SU-DHL-6 (cell line): ENCODE results near the gene MMP15.

Source experiments
- H2AFZ ChIP-seq: fragments of 200-600 bp; sonication (generic); 2 replicates; pipeline ENCODE4 v1.6.1; 2014; ENCODE audit warnings: low read depth, mild to moderate bottlenecking, moderate library complexity, mixed read lengths, antibody characterized with exemption, low read length; ENCODE audit not compliant: severe bottlenecking
- H3F3A ChIP-seq: fragments of 200-600 bp; shearing (Covaris generic); 2 replicates; pipeline ENCODE4 v1.6.0; 2016; ENCODE audit warnings: antibody characterized with exemption, mild to moderate bottlenecking; ENCODE audit not compliant: insufficient read depth
- H3K27ac ChIP-seq: fragments of 200-600 bp; sonication (generic); 2 replicates; pipeline ENCODE4 v1.5.1; 2016; ENCODE audit warnings: low read depth, mild to moderate bottlenecking, low read length, moderate library complexity, mixed read lengths
- H3K27me3 ChIP-seq: fragments of 200-600 bp; sonication (generic), shearing (Covaris generic); 2 replicates; pipeline ENCODE4 v1.6.0; 2014; ENCODE audit warnings: mild to moderate bottlenecking, low read length
- H3K36me3 ChIP-seq: fragments of 200-600 bp; sonication (generic); 2 replicates; pipeline ENCODE4 v1.6.1; 2014; ENCODE audit warnings: mild to moderate bottlenecking, low read length, mixed read lengths
- H3K4me2 ChIP-seq: fragments of 300-600, 200-600 bp; shearing (Covaris generic), sonication (generic); 2 replicates; pipeline ENCODE4 v1.6.0; 2014; ENCODE audit warnings: low read length, low read depth, mild to moderate bottlenecking; ENCODE audit not compliant: poor library complexity, severe bottlenecking
- H3K4me3 ChIP-seq: fragments of 200-600 bp; sonication (generic); 2 replicates; pipeline ENCODE4 v1.5.1; 2014; ENCODE audit warnings: antibody characterized with exemption, low read length, mild to moderate bottlenecking, mixed read lengths; ENCODE audit not compliant: insufficient read depth, poor library complexity, severe bottlenecking
- H3K79me2 ChIP-seq: fragments of 200-600 bp; sonication (generic); 2 replicates; pipeline ENCODE4 v1.6.1; 2014; ENCODE audit warnings: mild to moderate bottlenecking, low read length, moderate library complexity; ENCODE audit not compliant: insufficient read depth
- H3K9ac ChIP-seq: fragments of 200-600 bp; sonication (generic); 2 replicates; pipeline ENCODE4 v1.7.0; 2014; ENCODE audit warnings: mild to moderate bottlenecking, low read length
- H3K9me2 ChIP-seq: fragments of 200-600 bp; sonication (generic); replicated peaks from 2 replicates; pipeline ENCODE4 v1.6.1; 2014; ENCODE audit warnings: low read length; ENCODE audit not compliant: insufficient read depth
- H3K9me3 ChIP-seq: fragments of 200-600 bp; sonication (generic); 2 replicates; pipeline ENCODE4 v1.6.1; 2014; ENCODE audit warnings: low read length, mixed read lengths; ENCODE audit not compliant: insufficient read depth
- H4K20me1 ChIP-seq: fragments of 200-600 bp; sonication (generic); 2 replicates; pipeline ENCODE4 v1.6.1; 2014; ENCODE audit warnings: low read depth, mild to moderate bottlenecking, antibody characterized with exemption, low read length, moderate library complexity, mixed read lengths
- CTCF ChIP-seq: fragments of 200-600 bp; sonication (generic); IDR thresholded peaks from one replicate; pipeline ENCODE4 v1.5.1; 2017; ENCODE audit warnings: antibody characterized with exemption, mild to moderate bottlenecking, low read length, moderate library complexity; ENCODE audit not compliant: insufficient read depth, poor library complexity, severe bottlenecking
- EZH2phosphoT487 ChIP-seq: fragments of 200-600 bp; sonication (generic), shearing (Covaris generic); conservative IDR thresholded peaks from 2 replicates; pipeline ENCODE4 v1.6.1; 2018; ENCODE audit warnings: mild to moderate bottlenecking, antibody characterized with exemption, low read length, moderate library complexity, mixed read lengths

MMP15 gene

GRCh38 chr16:58040496-58040846 lies 14.9 kb downstream of the MMP15 start:
- Histone ChIP-seq H3K4me3 (no peak overlapping the region), H3K27ac (no peak overlapping the region), H2AFZ (no peak overlapping the region), H3K27me3 (no peaks in the 10 kb centered on the region), H3K79me2 (no peaks in the 10 kb centered on the region), H3K36me3 (no peaks in the 10 kb centered on the region), H3K9ac (no peak overlapping the region), H3K4me2 (no peak overlapping the region), H3K9me2 (no peaks in the 10 kb centered on the region), H3K9me3 (no peaks in the 10 kb centered on the region), H4K20me1 (no peaks in the 10 kb centered on the region), H3F3A (no peaks in the 10 kb centered on the region)
- TF ChIP-seq EZH2phosphoT487 (no peak), CTCF (no peak)

- no peak overlapping the region for H3K27ac ChIP-seq
- no peak overlapping the region for H3K9ac ChIP-seq
- no peak overlapping the region for H3K4me2 ChIP-seq
- H2AFZ ChIP-seq: no peak overlapping the region
- H3K36me3 ChIP-seq: no peaks in the 10 kb centered on the region
- no peaks in the 10 kb centered on the region for H4K20me1 ChIP-seq
- TF ChIP-seq EZH2phosphoT487: no peak
- TF ChIP-seq CTCF: no peak
- H3K4me3 ChIP-seq: no peak overlapping the region
- no peaks in the 10 kb centered on the region for H3K9me2 ChIP-seq
- no peaks in the 10 kb centered on the region for H3K9me3 ChIP-seq
- no peaks in the 10 kb centered on the region for H3K27me3 ChIP-seq
- no peaks in the 10 kb centered on the region for H3F3A ChIP-seq
- H3K79me2 ChIP-seq: no peaks in the 10 kb centered on the region
Measured at GRCh38 chr16:58040945-58041627, 15.5 kb downstream of the MMP15 start.

- Histone ChIP-seq H3K27me3 (no peaks in the 10 kb centered on the region), H3K36me3 (no peaks in the 10 kb centered on the region), H3F3A (no peaks in the 10 kb centered on the region), H3K27ac (no peak overlapping the region), H4K20me1 (no peaks in the 10 kb centered on the region), H3K9me2 (no peaks in the 10 kb centered on the region), H3K4me3 (no peak overlapping the region), H2AFZ (no peak overlapping the region), H3K4me2 (no peak overlapping the region), H3K79me2 (no peaks in the 10 kb centered on the region), H3K9ac (no peak overlapping the region), H3K9me3 (no peaks in the 10 kb centered on the region)
- TF ChIP-seq EZH2phosphoT487 (no peak), CTCF (no peak)
Measured at GRCh38 chr16:58041628-58041955, 16.0 kb downstream of the MMP15 start.
